Measurements from ENCODE around the gene CUBN.

Gene CUBN

GRCh38 chr10:17129741-17130140 is at the start of gene CUBN:
CUBN (minus strand) TSS chr10:17129811; CDS start chr10:17129765, 46 bp downstream.
- TF ChIP-seq CTCF (IDR thresholded peaks at IDR 0.05; ENCODE audit: insufficient read depth, missing control alignments), result no peak
- no peak for DNase-seq (ENCODE audit: insufficient read length, low spot score)
- no peak for FAIRE-seq

DNA sequence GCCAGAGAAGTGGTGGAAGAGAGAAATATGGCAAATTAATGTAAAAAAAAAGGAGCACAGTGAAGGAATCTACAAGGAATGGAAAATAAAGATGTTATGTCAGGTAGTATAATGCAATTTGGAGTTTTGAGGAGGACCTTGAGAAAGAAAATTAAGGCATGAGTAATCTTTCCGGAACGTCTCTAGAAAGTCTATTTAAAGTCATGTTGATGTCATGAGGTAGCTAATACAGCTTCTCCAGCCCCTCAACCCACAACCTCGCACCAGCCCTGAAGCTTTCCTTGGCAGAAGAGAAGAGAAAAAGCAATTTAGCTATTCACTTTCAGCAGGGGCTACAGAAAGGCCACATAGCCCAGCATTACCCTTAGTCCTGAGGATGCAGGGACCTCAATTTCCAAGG is 49.4 kb upstream of the CUBN start:
- TF ChIP-seq CTCF (IDR thresholded peaks at IDR 0.05; ENCODE audit: insufficient read depth, missing control alignments), result no peak
- FAIRE-seq, result no peak

GRCh38 chr10:17178006-17178405 is 48.4 kb upstream of the CUBN start:
- DNase-seq (ENCODE audit: insufficient read length, low spot score) (no peak), FAIRE-seq (no peak)
- TF ChIP-seq CTCF (IDR thresholded peaks at IDR 0.05; ENCODE audit: insufficient read depth, missing control alignments), result no peak

More for the DNA sequence above, 49.4 kb upstream of the CUBN start:
- DNase-seq (ENCODE audit: insufficient read length, low spot score), result no peak

DNA sequence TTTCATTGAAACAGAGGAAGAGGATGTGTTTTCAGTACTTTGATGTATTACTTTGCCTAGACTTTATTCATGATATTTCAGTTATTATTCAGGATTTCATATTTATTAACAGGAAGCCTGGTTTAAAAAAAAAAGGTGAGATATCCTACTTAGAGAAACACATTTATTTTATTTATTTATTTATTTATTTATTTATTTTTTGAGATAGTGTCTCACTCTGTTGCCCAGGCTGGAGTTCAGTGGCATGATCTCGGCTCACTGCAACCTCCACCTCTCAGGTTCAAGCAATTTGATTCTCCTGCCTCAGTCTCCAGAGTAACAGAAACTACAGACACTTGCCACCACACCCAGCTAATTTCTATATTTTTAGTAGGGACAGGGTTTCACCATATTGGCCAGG is 47.4 kb upstream of the CUBN start:
- DNase-seq (ENCODE audit: insufficient read length, low spot score) (no peak), FAIRE-seq (no peak)

DNA sequence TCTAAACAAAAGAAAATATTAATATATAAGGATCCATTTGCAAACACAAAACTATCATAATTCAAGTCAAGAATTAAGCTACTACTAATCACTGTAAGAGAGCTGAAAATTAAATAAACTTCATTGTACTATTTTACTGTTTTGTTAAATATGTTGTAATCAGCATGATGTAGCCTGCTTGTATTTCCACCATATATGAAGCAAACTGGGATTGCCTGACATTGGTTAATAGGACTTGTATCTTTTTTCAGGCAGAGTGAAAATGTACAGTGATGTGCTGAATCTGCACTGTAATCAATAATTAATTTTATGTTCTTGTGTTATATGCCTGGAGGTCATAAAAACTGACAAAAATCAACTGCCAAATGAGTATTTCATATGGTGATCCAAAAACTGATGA is 46.5 kb upstream of the CUBN start:
- FAIRE-seq (no peak), DNase-seq (ENCODE audit: insufficient read length, low spot score) (no peak)
- TF ChIP-seq CTCF (IDR thresholded peaks at IDR 0.05; ENCODE audit: insufficient read depth, missing control alignments), result no peak

More for the DNA sequence above, 47.4 kb upstream of the CUBN start:
- no peak for TF ChIP-seq CTCF (IDR thresholded peaks at IDR 0.05; ENCODE audit: insufficient read depth, missing control alignments)

DNA sequence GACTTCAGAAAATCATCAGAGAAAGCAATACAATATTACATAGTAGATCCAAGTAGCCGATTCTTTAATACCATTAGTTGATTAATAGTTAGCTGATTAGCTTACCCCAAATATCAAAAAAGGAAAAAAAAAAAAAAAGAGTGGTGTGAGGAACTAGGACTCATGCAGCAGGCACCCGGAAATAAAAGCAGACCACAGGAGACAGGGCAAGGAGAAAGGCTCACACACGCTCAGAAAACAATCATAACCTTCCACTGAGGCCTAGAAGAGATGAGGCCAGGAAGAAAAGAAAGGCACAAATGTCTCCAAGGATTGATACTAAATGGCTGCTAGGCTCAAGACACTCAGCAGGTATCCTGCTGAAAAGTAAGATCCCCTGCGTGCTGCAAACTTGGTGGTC is 45.9 kb upstream of the CUBN start:
- no peak for TF ChIP-seq CTCF (IDR thresholded peaks at IDR 0.05; ENCODE audit: insufficient read depth, missing control alignments)

GRCh38 chr10:17174626-17175025 is 45.0 kb upstream of the CUBN start:
- DNase-seq (ENCODE audit: insufficient read length, low spot score) (no peak), FAIRE-seq (no peak)

More for the DNA sequence above, 45.9 kb upstream of the CUBN start:
- FAIRE-seq, result no peak
- no peak for DNase-seq (ENCODE audit: insufficient read length, low spot score)

More at GRCh38 chr10:17174626-17175025, 45.0 kb upstream of the CUBN start:
- TF ChIP-seq CTCF (IDR thresholded peaks at IDR 0.05; ENCODE audit: insufficient read depth, missing control alignments), result no peak

Measured in D721Med (cell line).